GM12892 (cell line): ENCODE data around the gene LRRTM4.

Source experiments
- POLR2A ChIP-seq: IDR thresholded peaks from 2 replicates; pipeline ENCODE4 v1.6.1; 2011; ENCODE audit warnings: low read depth, low read length, control low read depth
- POLR2AphosphoS5 ChIP-seq: IDR thresholded peaks from 2 replicates; pipeline ENCODE4 v1.6.1; 2011; ENCODE audit warnings: low read depth, low read length, control low read depth
- TAF1 ChIP-seq: IDR thresholded peaks from 2 replicates; pipeline ENCODE4 v1.6.1; 2011; ENCODE audit warnings: low read depth, mild to moderate bottlenecking, control low read depth, low read length, borderline replicate concordance

GRCh38 chr2:77054938-77055337, 467.2 kb downstream of the LRRTM4 start:
- no peak for TF ChIP-seq POLR2AphosphoS5
- TF ChIP-seq POLR2A = no peak
- TF ChIP-seq TAF1 = no peak
